Measurements from ENCODE around the gene GAL.

- TF ChIP-seq CTCF (IDR thresholded peaks at IDR 0.05) (no peak), POLR2AphosphoS5 (IDR thresholded peaks at IDR 0.05) (no peak), POLR2A (IDR thresholded peaks at IDR 0.05) (no peak), EP300 (IDR thresholded peaks at IDR 0.05) (no peak)
Observed at GRCh38 chr11:68711114-68711513, 26.8 kb downstream of the GAL start.

Data from suprapubic skin (tissue), 4 donors.